HG03060 (cell line): ENCODE measurements around the gene ZBTB39.
"Not testable (repeated sequence)": the region's sequence is repeated elsewhere in the genome, so short reads cannot be mapped to it uniquely, and the experiment has no call there.

Source experiments
- ATAC-seq: cut with Tn5 transposase; IDR thresholded peaks from one replicate; pipeline ENCODE4 v1.9.1; 2021; ENCODE audit warnings: low read depth, moderate number of reproducible peaks; ENCODE audit not compliant: unreplicated experiment

ZBTB39 gene, protein sequence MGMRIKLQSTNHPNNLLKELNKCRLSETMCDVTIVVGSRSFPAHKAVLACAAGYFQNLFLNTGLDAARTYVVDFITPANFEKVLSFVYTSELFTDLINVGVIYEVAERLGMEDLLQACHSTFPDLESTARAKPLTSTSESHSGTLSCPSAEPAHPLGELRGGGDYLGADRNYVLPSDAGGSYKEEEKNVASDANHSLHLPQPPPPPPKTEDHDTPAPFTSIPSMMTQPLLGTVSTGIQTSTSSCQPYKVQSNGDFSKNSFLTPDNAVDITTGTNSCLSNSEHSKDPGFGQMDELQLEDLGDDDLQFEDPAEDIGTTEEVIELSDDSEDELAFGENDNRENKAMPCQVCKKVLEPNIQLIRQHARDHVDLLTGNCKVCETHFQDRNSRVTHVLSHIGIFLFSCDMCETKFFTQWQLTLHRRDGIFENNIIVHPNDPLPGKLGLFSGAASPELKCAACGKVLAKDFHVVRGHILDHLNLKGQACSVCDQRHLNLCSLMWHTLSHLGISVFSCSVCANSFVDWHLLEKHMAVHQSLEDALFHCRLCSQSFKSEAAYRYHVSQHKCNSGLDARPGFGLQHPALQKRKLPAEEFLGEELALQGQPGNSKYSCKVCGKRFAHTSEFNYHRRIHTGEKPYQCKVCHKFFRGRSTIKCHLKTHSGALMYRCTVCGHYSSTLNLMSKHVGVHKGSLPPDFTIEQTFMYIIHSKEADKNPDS

DNA sequence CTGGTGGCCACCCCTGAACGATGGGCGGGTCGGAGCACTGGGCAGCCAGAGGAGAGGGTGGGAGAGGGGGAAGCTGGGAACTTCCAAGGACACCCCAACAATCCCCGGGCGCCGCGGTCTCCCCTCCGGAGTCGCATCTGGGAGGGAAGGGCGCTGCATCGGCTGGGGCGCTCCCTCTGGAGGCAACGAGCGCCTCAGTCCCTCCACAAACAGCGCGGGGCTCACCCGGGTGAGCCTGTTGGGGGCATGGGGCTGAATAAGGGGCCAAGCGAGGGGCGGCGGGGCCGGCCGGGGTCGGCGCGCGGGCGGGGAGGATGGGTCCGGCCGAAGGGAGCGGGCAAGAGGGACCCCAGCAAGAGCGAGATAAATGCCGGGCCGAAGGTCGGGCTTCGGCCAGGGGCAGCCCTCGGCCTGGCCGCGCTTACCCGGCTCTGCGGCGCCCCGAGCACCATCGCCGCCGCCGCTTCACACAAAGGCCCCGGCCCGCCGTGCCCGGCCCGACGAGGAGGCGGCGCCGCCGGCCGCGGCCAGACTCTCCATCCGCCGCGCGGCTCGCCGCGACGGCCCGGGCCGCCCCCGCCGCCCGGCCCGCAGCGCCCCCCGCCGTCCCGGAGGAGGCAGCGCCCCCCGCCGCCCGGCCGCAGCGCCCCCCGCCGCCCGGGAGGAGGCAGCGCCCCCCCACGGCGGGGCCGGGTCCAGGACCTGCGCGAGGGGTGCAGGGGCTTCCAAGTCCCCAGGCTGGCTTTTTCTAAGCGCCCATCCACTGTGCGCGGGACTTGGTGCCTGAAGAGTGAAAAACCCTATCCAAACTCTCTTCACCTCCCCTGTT is at the start of gene ZBTB39:
ZBTB39 (minus strand) TSS at position 567 of the 829 bp plus-strand sequence. CDS start 1,629 bp downstream, outside the sequence.
- ATAC-seq: no peak

DNA sequence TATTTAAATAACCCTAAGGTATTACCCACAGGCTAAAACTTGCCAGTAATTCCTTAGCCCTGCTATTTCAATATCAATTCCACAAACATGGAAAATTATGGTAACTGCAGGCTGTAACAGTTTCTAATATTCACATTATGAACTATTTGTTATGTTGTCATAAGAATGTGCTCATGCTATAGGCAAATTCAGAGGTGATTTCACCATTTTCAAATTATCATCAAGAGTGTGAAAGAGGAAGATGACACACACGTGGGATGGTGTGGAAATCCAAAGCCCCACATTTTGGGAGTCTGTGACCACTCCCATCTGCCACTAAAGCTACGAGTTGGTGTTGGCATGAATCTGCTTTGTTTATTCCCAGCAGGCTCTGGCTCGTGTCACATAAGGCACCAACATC is 49.5 kb upstream of the ZBTB39 start:
- no peak for ATAC-seq

DNA sequence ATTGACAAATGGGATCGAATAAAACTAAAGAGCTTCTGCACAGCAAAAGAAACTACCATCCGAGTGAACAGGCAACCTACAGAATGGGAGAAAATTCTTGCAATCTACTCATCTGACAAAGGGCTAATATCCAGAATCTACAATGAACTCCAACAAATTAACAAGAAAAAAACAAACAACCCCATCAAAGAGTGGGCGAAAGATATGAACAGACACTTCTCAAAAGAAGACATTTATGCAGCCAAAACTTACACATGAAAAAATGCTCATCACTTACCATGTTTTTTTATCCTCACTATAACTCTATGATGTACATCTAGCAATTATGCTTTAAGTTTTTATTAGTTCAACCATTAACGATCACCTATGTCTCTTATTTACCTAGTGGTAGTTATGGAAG is 47.6 kb upstream of the ZBTB39 start:
- not testable (repeated sequence) for ATAC-seq

DNA sequence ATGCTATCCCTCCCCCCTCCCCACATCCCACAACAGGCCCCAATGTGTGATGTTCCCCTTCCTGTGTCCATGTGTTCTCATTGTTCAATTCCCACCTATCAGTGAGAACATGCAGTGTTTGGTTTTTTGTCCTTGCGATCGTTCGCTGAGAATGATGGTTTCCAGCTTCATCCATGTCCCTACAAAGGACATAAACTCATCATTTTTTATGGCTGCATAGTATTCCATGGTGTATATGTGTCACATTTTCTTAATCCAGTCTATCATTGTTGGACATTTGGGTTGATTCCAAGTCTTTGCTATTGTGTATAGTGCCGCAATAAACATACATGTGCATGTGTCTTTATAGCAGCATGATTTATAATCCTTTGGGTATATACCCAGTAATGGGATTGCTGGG is 46.8 kb upstream of the ZBTB39 start:
- not testable (repeated sequence) for ATAC-seq

DNA sequence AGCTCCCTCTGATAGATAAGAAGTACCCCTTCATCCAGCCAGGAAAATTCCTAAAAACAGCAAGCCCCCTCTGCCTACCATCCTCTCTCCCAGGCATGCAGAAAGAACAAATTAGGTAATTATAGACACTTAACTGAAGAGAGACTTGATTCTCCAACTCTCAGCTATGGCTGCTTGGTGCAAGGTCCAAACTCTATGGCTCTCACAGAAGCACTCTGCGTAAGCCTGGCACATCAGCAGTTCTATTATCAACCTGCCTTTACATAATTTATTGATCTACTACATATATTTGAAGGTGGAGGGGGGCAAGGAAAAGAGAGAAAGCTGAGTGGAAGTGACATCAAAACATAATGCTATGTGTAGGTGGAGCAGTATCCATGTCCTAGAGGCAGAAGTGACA is 44.7 kb upstream of the ZBTB39 start:
- no peak for ATAC-seq

DNA sequence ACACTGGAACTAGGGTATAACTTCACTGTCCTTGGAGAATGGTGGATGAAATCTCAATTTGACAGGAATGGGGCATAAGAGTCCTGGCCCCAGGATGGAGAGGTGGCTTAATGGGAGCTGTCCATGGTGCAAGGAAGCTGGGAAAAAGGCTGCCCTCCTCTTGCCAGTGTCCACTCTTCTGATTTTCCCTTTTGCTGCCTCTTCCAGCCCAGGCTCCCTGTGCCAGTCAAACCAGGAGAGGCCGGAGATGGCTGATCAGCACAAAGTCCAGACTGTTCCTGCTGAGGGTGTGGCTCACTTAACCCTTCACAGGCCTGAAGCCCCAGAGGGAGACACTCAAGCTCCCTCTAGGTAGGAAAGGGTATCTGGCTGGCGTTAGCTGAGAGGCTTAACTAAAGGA is 43.5 kb upstream of the ZBTB39 start, which contains the start of gene MYO1A:
MYO1A (minus strand) TSS at position 240 of the 400 bp plus-strand sequence. CDS start 1,806 bp downstream, outside the sequence.
- no peak for ATAC-seq

DNA sequence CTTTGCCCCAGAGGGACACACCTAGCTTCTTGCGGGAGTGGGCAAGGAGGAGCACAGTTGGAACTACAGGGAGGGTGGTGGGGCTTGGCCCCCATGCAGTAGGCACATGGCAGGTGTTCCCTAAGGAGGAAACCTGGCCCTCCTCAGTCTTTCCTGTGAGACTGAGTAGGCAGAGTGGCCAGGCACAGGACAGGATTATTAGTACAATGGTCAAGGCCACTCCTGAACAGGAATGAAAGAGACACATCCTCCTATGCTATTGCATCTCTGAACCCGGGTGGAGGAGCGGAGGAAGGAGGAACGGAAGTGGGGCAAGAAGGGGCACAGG is 42.7 kb upstream of the ZBTB39 start:
- ATAC-seq: no peak

DNA sequence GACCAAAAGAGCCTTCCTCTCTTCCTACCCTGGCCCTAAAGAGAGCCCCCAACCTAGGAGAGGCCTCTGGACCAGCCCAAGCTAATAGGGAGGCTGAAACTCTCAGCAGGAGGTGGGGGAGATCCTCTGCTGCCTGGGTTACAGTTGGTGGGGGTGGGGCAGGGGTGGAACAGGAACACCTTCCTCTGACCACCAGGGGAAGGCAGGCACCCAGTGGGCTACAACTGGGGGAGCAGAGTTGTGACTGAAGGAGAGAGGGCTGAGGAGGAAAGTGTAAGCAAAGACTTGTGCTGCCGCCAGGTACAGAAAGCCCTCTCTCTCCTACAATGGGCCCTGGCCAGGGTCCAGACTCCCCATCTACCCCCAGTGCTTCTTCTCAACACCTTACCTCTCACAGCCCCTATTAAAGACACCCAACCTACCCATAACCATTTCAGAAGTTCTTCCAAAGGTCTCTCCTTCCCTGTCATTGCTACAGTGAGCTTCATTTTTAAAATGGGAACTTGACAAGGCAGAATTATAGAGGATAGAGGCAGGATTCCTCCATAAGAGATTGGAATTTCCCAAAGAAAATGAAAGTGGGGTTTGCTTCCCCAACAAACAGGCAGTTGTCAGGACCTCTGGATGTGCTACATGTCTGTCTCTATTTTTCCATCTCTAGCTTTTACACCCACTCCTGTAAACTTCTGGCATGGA is 42.2 kb upstream of the ZBTB39 start:
- ATAC-seq: no peak

DNA sequence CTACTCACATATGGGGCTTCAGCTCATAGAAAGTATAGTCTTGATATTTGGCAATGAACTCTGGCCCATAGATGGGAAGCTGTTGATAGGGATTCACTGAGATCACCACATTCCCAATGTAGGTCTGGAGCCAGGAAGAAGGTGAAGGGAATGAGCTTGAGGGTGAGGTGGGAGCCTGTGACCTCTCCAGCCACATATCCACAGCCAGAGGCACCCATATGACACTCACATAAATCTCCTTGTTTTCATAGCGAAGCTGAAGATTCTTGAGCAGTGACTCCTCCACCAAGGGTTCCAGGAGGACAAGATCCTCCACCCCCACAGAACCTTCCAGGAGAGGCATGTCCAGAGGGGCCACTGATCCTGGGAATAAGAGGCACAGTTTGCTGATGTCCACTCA is 41.6 kb upstream of the ZBTB39 start:
- no peak for ATAC-seq

DNA sequence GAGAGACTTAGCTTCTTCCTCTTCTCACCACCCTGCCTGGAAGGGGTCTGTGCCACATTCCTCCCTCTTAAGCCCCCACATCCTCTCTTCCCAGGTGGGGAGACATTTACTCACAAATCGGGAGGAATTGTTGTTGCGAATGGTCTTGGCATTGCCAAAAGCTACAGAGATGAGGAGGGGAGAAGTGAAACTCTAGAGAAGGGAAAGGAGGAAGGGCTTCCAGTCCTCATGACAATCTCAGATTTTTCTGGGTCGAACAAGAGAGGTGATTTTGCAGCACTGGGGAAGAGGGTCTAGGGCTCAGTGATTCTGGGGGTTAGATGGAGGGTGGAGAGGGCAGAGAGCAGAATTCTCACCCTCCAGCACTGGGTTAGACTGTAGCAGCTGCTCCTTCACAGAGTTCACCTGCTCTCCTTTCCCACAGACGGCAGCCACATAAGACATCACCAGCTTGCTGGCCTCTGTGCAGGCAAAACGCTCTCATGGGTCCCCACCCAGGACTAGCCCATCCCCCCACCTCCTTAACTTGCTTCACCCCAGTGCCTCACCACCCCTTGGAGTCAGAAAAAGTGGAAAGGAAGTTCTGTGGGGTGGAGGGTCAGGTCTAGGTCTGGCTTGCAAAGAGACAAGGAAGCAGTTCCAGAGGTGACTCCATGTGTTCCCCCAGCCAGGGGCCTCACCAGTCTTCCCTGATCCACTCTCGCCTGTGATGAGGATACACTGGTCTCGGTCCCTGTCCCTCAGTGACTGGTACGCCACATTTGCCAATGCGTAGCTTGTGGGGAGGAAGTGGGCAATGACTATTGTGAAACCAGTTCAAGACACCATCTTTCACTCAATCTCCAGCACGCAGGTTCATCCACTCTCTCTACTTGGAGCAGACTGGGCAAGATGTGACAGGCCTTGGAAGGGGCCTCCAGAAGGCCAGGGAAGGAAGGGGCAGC is 40.9 kb upstream of the ZBTB39 start:
- no peak for ATAC-seq

DNA sequence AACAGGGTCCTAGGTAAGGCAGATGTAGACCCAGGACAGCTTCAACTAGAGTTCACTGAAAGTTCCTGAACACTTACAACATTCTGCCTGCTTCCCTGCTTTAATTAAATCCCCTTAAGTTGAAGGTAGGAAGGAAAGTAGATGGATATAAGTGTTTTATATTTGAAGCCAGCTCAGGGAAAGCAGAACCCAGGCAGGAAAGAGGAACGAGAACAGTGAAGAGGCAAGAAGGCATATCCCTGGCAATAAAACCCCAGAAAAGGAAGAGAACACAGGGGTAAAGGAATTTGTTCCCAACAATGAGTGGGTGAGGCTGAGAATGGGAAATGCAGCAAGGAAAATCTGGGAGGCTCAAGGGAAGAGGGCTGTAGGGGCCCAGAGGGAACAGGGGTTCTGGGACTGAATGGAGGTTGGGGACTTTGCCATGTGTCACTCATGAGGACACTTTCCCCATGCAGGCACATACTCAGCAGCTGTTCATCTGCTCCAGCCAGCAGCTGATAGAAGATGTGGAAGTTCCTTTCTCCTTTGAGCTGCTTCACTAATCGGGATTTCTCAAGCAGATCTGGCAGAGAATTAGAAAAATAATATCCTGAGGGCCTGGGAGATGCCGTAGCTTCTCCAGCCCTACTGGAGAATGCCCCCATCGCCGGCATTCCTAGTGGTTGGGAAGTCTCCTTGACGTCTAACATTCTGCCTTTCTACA is 39.9 kb upstream of the ZBTB39 start:
- no peak for ATAC-seq

DNA sequence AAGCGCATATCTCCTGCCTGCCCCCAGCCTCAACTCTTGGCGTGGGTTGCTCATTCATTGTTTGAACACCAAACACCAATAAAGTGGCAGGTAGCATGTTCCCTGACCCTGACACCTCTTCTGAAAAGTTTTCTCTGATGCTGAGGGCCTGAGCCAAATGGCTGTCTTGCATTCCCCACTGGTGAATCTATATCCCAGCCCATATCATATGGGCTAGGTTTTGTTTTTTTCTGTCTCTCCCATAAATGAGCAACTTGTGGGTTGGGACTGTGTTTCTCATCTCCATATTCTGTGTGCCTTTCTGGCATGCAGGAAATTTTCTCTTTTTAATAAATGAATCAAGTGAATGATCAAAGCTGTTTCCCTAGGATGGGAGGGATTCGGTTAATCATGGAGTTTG is 38.5 kb upstream of the ZBTB39 start:
- no peak for ATAC-seq

DNA sequence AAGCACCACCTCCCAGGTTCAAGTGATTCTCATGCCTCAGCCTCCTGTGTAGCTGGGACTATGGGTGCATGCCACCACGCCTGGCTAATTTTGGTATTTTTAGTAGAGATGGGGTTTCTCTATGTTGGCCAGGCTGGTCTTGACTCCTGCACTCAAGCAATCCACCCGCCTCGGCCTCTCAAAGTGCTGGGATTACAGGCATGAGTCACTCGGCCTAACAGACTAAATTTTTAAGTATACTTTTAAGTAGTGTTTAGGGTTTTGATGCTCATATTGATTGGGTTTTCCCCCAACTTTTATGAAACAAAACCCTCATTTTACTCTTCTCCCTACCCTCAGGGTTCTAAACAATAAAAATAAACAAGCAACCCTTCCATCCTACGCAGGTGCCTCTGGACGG is 38.1 kb upstream of the ZBTB39 start:
- ATAC-seq: no peak

DNA sequence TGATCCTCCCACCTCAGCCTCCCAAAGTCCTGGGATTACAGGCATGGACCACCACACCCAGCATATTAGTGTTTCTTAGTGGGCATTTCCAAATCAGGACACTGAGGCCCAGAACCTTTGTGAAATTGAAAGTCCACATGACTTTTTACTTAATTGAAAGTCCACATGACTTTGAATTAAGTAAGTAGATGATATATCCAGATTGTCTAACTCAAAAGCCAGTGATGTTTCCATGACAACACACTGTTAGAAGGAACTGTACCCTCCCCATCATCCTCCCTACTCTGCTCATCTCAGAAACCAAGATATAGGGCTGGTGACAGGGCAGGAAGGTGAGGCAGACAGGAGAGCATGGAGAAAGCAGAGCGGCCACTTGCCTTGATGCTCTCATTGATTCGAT is 36.3 kb upstream of the ZBTB39 start:
- ATAC-seq: no peak

DNA sequence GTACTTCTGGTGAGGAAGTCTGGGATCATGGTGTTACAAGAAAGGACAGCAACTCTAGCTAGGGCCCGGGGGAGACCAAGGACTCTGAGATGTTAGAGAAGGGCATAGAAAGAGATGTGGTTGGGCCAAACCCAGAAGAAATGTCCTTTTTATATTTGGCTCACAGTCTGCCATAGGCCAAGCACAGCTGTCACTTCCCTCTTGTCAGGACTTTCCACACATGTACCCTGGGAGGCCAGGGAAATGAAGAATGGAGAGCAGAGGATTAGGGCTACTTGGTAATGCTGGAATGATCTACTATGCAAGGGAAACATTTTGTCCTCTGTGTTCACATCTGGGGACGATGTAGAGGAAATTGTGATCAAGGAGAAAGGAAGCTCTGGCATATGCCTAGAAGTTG is 34.4 kb upstream of the ZBTB39 start:
- ATAC-seq: no peak

DNA sequence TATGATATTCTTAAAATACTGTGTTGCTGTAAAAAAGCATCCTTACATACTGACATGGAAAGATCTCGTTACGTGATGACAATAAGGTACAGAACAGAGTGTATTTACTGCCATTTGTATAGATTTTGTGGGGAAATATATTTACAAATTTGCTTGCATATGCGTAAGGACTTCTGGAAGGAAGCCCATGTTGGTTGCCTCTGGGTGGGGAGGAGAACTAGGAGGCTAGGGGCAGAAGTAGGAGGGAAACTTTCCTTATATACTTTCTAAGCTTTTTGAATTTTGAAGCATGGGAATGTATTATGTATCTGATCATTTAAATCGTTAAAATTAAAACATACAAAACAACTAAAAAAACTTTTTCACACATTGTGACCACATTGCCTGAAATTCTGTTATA is 33.9 kb upstream of the ZBTB39 start:
- ATAC-seq: no peak

DNA sequence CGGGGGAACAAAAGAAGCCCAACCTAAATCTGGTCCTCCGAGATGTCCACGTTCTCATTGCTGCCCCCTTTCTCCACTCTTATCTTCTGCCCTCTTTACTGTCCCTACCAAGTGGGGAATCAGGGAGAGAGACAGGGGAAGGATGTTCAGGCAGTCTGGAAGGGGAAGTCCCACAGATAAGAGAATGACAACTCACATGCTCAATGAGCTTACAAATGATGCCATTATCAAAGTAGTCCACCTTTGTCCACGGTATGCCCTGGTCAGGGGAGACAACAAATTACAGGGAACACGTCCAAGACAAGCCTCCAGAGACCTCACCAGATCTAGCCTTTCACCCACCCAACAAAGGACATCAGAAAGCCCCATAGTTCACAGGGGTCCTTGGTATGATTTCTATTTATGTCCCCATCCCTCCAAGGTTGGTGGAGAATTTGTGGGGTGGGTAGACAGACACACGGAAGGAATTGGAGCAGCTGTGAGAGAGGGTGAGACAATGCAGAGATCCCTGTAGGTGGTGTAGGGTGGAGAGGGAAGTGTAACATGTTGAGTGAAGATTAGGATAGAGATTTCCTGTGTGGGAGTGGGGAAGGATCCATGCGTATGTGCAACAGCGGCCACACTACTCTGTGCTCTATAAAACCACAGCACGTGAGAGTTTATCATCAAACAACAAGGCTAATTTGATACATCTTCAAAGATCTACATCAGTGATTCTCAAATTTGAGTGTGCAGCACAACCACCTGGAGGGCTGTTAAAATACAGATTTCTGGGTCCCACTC is 32.9 kb upstream of the ZBTB39 start:
- ATAC-seq: no peak

DNA sequence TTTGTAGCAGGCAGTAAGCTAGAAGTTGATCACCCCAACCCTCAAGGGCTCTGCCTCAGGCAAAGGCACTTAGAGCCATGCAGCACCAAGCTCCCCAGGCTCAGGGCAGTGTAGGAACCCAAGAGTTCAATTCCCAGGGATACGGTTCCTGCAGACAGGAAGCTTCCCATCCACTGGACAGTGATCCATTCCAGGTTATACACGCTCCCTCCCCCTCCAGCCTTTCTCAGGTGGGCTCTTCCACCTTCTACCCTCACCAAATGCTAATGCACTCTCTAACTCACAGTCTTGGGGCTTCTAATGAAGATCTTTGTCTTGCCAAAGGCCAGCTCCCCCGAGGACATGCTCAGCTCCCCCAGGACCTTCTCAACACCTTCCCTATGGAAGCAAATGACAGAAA is 30.9 kb upstream of the ZBTB39 start:
- no peak for ATAC-seq
